Mucosa of descending colon (tissue), 3 donors: ENCODE results near the gene MOB3B. TPM values are rescaled to one million over a fixed set of nuclear protein-coding genes. Genes with fewer than 3 reads are reported as not detected.

Source experiments
- ATAC-seq: fragments of 200-7000 bp; cut with Tn5 transposase; one replicate; pipeline ENCODE4 v1.9.1; 2020; ENCODE audit warnings: mild to moderate bottlenecking, moderate library complexity
- DNase-seq, 3 donors: peaks; one replicate each; pipeline ENCODE4 v3.0.0-alpha.2; 2020
- H3K36me3 ChIP-seq: fragments of 200-600 bp; one replicate; pipeline ENCODE4 v1.8.0; 2021; ENCODE audit warnings: low read depth, mild to moderate bottlenecking
- H3K4me1 ChIP-seq: fragments of 200-600 bp; one replicate; pipeline ENCODE4 v1.8.0; 2021; ENCODE audit warnings: low read depth, mild to moderate bottlenecking
- H3K4me3 ChIP-seq: fragments of 200-600 bp; one replicate; pipeline ENCODE4 v1.8.0; 2021; ENCODE audit warnings: mild to moderate bottlenecking
- H3K9me3 ChIP-seq: fragments of 200-600 bp; one replicate; pipeline ENCODE4 v1.8.0; 2021; ENCODE audit warnings: mild to moderate bottlenecking
- CTCF ChIP-seq: fragments of 200-600 bp; IDR thresholded peaks from one replicate; pipeline ENCODE4 v1.8.0; 2022; ENCODE audit warnings: antibody characterized with exemption, mild to moderate bottlenecking
- intact Hi-C, 2 donors: fragments of 100-400 bp; cut with DNase I in 1 of 2; cut with micrococcal nuclease in 1 of 2; formaldehyde crosslinking; loops; one replicate each; pipeline versions ENCODE4 v1.11.0 to v1.11.1; 2022; cut with DNase I, micrococcal nuclease
- total RNA-seq, 3 donors: library from RNA; stranded (reverse); fragmentation: NEBNext Ultra II Directional in 2 of 3; extraction: Animal tissue kit (Norgen Biotek cat#: 25700) in 2 of 3; gene quantifications; one replicate each; pipeline versions ENCODE4 v1.2.1 to v1.2.4, GENCODE V29; 2021 to 2023
- donor health status: DM: no; HTN: no; CAD: no; lungs with moderate emphysema.
- donor health status: DM: no; HTN: no; CAD: no.
- donor health status: DM: no; HTN: yes; CAD: no.

The MOB3B gene
- total RNA-seq, 3 donors from 2014 or later, result 34.6 to 57.5 (median 41.7) TPM

GRCh38 chr9:27524236-27524635, 5.4 kb downstream of the MOB3B start, which contains the start of gene IFNK:
Gene IFNK, plus strand, starts transcription at chr9:27524290. Its CDS starts 47 bp downstream, at chr9:27524337.
- Histone ChIP-seq H3K4me1 (peaks cover 12% of the 10 kb centered on the region), H3K9me3 (no peaks in the 10 kb centered on the region), H3K4me3 (no peak within 1 kb of the TSS), H3K36me3 (no peaks in the 10 kb centered on the region)
- intact Hi-C loops, result no loop called here
- no peak for TF ChIP-seq CTCF
- DNase-seq, result no peak
- no peak for ATAC-seq

- intact Hi-C loops, result no loop called here
- Histone ChIP-seq H3K36me3 (no peaks in the 10 kb centered on the region), H3K4me1 (peaks cover 11% of the 10 kb centered on the region), H3K4me3 (no peak overlapping the region), H3K9me3 (no peaks in the 10 kb centered on the region)
- no peak for TF ChIP-seq CTCF
- ATAC-seq (no peak), DNase-seq (no peak)
These were observed 6.5 kb downstream of the MOB3B start for GRCh38 chr9:27523141-27523540.

GRCh38 chr9:27520986-27521385, 8.6 kb downstream of the MOB3B start:
- ATAC-seq, result no peak
- DNase-seq, result no peak
- no peak for TF ChIP-seq CTCF
- H3K4me1 ChIP-seq, result peaks cover 4% of the 10 kb centered on the region
- H3K36me3 ChIP-seq, result no peaks in the 10 kb centered on the region
- no peaks in the 10 kb centered on the region for H3K9me3 ChIP-seq
- intact Hi-C loops, result no loop called here
- no peak overlapping the region for H3K4me3 ChIP-seq

- H3K36me3 ChIP-seq, result no peaks in the 10 kb centered on the region
- H3K4me1 ChIP-seq, result peaks cover 4% of the 10 kb centered on the region
- H3K9me3 ChIP-seq, result no peaks in the 10 kb centered on the region
- no peak for TF ChIP-seq CTCF
- no peak overlapping the region for H3K4me3 ChIP-seq
- intact Hi-C loops, result no loop called here
- DNase-seq (no peak), ATAC-seq (no peak)
These were observed 9.8 kb downstream of the MOB3B start for GRCh38 chr9:27519466-27520465.

- Histone ChIP-seq H3K9me3 (no peaks in the 10 kb centered on the region), H3K4me1 (peaks cover 4% of the 10 kb centered on the region), H3K36me3 (no peaks in the 10 kb centered on the region), H3K4me3 (no peak overlapping the region)
- no peak for DNase-seq
- no peak for TF ChIP-seq CTCF
- intact Hi-C loops, result no loop called here
- ATAC-seq, result no peak
These were observed 10.8 kb downstream of the MOB3B start for GRCh38 chr9:27518809-27519208.
